GM19463 (cell line): ENCODE data around the gene SLC2A5.

Experiments used
- ATAC-seq: cut with Tn5 transposase; IDR thresholded peaks from one replicate; pipeline ENCODE4 v1.9.1; 2021; ENCODE audit warnings: mild to moderate bottlenecking, moderate library complexity; ENCODE audit not compliant: unreplicated experiment

Gene SLC2A5

DNA sequence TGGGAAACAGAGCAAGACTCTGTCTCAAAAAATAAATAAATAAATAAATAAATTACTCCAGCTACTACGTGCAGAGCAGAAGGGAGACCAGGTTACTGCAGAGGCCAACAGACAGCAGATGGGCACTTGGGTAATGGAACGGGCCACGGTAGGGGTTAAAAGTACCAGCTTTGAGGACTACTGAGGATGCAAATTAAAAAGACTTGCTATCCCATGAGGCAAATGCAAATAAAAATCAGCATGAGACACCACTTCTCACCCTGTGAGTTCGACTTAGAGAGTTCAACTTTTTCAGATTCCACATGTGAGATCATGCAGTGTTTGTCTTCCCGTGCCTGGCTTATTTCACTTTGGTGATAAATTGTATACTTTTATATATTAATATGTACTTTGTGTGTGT lies 6.6 kb downstream of the SLC2A5 start:
- no peak for ATAC-seq

DNA sequence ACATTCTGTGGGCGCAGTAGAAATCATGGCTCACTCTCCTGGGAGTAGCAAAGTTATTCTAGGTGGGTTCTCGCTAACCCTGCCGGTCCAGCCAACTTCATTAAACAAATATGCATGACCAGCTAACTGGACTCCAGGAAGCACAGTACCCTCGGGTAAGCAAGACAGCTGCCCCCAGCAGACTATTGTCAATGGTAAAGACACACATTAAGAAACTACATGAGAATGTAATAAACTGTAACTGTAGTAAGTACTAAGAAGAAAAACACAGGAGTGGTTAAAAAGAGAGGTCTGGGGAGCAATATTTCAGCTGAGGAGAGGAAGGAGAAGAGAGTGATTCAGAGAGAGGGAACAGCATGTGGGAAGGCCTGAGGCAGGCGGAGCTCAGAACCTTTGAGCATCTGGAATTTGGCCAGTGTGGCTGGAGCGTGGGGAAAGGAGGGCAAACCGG lies 7.4 kb downstream of the SLC2A5 start:
- ATAC-seq = no peak

DNA sequence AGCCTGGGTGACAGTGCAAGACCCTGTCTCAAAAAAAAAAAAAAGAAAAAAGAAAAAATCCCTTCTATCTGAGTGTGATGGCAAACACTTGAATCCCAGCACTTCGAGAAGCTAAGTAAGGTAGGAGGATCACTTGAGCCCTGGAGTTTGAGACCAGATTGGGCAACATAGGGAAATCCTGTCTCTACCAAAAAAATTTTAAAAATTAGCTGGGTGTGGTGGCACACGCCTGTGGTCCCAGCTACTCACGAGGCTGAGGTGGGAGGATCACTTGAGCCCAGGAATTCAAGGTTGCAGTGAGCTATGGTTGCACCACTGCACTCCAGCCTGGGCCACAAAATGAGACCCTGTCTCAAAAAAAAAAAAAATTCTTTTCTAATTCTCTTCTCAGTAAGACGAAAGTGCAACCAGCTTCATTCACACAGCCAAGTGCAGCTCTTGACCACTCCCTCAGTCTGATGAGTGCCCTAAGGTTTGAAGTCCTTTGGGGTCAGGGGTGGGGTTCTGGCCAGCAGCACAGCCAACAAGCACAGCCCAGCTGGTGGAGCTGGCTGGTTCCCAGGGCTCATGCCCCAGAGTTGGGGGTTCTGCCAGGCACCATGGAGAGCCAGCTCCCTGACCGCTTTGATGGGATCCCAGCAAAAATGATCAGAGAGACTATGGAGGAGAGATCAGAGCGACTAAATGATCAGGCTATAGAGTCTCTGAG lies 8.0 kb downstream of the SLC2A5 start:
- no peak for ATAC-seq

GRCh38 chr1:9059891-9060744 lies 9.3 kb downstream of the SLC2A5 start:
- no peak for ATAC-seq

GRCh38 chr1:9058465-9058864 lies 11.0 kb downstream of the SLC2A5 start:
- ATAC-seq = no peak

- ATAC-seq = no peak
Observed at GRCh38 chr1:9057851-9058250, 11.6 kb downstream of the SLC2A5 start.

DNA sequence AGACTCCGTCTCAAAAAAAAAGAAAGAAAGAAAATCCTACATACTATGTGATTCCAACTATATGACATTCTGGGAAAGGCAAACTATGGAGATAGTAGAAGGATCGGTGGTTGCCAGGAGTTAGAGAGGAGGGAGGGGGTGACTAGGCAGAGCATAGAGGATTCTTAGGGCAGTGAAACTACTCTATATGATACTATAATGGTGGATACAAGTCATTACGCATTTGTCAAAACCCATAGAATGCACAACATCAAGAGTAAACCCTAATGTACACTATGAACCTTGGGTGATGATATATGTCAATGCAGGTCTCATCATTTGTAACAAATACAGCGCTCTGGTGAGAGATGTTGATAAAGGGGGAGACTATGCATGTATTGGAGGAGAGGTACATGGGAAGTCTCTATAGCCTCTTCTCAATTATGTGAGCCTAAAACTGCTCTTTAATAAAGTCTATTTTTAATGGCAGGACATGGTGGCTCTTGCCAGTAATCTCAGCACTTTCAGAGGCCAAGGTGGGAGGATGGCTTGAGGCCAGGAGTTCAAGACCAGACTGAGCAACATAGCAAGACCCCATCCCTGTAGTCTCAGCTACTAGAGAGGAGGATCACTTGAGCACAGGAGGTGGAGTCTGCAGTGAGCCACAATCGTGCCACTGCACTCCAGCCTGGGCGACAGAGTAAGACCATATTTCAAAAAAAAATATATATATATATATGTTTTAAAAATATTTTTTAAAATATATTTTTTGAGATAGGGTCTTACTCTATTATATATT lies 17.0 kb downstream of the SLC2A5 start:
- no peak for ATAC-seq

GRCh38 chr1:9051379-9051778 lies 18.1 kb downstream of the SLC2A5 start:
- no peak for ATAC-seq

- ATAC-seq = no peak
Observed at GRCh38 chr1:9050803-9051202, 18.6 kb downstream of the SLC2A5 start.

DNA sequence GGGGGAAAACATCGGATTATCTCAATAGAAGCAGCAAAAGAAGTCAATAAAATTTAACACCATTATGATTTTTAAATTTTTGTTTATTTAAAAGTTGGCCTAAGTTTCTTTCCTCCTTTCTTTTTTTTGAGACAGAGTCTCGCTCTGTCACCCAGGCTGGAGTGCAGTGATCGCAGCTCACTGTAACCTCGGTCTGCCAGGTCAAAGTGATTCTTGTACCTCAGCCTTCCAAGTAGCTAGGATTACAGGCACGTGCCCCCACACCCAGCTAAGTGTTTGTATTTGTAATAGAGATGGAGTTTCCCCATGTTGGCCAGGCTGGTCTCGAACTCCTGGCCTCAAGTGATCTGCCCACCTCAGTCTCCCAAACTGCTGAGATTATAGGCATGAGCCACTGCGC lies 20.9 kb downstream of the SLC2A5 start:
- no peak for ATAC-seq

- ATAC-seq = no peak
Observed at GRCh38 chr1:9047019-9047418, 22.4 kb downstream of the SLC2A5 start.

DNA sequence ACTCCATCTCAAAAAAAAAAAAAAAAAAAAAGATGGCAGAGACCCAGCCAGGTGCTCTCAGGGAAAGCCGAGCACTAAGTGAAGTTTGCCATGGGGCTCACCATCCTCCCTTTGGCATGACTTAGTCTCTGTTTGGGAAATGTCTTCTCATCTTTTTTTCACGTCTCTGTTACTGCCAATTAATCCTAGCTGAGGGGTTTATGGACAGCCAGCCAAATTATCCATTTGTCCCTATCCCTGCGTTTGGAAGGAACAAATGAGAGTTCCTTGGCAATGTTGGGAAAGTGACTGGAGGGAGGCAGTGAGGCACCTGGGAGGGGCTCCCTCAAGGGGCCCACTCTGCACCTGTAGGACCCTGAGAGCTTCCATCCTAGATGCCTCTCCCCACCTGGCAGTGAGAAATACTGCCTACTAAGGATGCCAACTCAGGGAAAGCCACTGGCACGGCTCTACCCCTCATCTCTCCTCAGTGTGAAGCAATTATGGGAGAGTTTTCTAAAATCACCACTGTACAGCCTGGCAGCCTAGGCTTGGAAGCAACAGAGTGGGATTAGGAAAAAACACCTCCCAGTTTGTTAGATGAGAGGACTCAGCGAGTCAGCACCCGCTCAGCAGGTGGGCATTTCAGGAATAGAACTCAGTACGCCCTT lies 23.4 kb downstream of the SLC2A5 start:
- ATAC-seq = no peak

DNA sequence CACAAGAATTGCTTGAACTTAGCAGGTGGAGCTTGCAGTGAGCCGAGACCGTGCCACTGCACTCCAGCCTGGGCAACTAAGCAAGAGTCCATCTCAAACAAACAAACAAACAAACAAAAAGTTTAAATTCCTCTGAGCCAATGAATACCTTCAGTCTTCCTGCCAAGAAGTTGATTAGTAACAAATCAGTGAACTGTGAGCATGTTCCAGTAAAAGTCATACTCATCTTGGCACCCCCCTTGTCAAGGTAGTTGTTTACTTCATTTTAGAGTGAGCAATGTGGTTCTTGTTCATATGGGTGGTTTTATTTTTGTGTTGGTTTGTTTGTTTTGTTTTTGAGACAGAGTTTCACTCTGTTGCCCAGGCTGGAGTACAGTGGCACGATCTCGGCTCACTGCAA lies 25.2 kb downstream of the SLC2A5 start:
- ATAC-seq = no peak

DNA sequence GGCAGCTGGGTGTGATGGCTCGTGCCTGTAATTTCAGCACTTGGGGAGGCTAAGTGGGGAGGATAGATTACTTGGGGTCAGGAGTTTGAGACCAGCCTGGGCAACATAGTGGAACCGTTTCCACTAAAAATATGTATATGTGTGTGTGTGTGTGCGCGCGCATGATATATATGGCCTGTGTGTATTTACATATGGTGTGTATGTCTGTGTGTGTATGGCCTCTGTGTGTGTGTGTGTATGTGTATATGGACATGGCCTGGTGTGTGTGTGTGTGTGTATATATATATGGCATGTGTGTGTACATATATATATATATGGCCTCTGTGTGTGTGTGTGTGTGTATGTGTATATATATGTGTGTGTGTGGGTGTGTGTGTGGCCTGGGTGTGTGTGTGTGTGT lies 27.2 kb downstream of the SLC2A5 start:
- ATAC-seq = no peak

DNA sequence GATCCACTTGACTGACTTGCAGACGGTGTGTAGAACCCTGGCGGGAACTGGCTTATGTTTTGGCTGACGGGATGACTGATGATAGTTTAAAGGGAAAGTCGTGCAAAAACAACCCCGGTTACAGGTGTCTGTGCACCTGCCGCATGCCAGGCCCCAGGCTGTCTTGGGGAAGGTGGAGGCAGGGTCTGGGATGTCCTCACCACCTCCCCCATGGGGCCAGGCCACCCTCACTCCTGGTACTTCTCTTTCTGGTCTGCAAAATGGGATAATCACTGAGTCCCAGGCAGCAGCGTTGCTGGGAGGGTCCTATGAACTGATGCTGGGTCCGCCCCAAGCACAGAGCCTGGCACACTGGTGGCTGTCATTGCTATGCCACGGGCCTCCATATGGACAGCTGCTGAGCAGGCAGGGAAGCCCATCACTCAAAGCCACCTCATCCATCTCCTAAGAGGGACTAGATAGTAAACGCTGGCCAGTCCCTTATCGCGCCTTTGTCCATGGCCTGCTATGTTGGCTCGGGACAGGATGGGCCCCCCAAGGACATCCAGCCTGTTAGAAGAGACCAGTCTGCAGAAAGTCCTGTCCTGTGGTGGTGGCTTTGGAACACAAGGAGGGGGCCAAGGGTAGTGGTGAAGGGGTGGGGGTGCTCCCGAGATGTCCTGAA lies 28.2 kb downstream of the SLC2A5 start:
- ATAC-seq = no peak

- ATAC-seq = no peak
Observed at GRCh38 chr1:9040659-9041030, 28.8 kb downstream of the SLC2A5 start.

- ATAC-seq = no peak
Observed at GRCh38 chr1:9039761-9040658, 29.4 kb downstream of the SLC2A5 start.

- no peak for ATAC-seq
Observed at GRCh38 chr1:9038881-9039760, 30.3 kb downstream of the SLC2A5 start.

- ATAC-seq = no peak
Observed at GRCh38 chr1:9038338-9038650, 31.1 kb downstream of the SLC2A5 start.
